NCI-H1694 treated with DMSO at 0.1 percent for 48 hours (cell line): ENCODE results near the gene CDK6.
"Not testable (repeated sequence)": the region's sequence is repeated elsewhere in the genome, so short reads cannot be mapped to it uniquely, and the experiment has no call there.

Experiments
- DNase-seq: peaks from one replicate; lab custom pipeline; 2025; lab: John Stamatoyannopoulos, UW

CDK6 gene

DNA sequence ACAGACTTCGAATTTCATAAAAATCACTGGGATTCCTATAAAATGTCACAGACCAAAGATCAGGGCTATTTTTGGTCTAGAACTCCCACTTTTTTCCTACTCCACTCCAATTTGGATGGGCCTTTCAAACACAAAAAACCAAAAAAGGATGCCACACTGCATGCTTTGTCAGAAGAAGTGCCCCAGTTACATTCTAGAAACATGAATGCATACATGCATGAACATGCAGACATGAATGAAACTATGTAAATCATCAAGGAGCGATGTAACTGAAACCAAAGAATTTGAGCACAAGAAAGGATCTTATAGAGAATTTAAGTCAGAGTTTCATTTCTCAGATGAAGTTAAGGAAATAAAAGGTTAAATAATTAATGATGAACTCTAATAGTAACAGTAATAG, 214.3 kb downstream of the CDK6 start:
- no peak for DNase-seq

DNA sequence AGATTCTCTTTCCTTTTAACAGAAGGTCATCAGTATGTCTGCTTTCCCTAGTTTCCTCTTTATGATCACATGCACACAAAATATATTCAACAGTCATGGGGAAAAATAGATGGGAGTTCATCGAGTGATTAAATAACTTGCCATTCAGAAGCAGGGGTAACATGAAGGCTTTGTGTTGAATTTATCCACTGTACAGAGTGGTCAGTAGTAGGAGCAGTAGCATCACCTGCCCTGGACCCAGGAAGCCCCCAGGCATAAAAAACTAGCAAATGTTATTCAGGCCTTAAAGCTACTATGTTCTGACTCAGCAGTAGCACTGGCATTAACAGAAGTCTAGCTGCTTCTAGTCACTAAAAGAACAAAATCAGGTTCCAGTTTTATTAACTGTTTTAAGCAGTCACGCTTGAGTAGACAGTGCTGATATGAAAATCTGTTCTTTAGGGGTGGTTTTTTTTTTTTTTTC, 214.8 kb downstream of the CDK6 start:
- no peak for DNase-seq

DNA sequence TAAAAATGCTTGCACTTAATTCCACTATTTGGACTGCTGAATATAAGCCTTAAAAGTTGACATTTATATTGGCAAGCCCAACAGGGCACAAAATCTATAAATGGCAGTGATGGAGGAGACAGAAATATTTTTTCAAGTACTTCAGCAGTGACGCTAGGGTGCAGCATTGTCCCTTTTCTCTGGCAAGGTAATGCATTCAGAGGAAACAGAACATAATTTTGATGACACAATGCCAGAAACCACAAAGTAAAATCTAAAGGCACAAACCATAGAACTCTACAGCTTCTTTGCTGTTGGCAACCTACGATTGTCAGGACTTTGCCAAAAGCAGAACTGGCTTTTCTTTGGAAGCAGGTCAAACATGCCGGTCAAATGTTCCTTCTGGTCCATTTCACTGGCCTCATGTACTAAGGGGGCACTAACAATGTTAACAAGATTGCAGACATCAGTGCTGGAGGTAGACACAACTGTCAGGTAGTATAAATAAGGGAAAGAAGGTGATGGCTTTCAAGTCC, 215.3 kb downstream of the CDK6 start:
- DNase-seq: peak; percentile 84

DNA sequence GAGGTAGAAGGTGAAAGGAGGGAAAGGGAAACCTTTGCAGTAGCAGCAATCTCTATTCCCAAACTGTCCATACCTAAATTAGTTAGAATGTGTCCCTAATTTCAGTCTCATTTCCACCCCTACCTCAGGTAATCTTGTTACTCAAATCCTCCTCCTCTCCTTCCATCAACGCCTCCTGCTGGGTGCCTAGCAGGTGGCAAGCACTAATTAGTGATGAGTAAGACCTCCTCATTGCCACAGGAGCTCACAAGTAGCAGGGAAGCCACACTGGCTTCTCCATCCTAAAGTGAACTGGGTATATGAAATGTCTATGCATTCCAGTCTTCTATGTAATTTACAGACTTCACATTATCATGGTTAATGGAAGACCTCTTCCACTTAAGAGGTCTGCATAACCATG, 220.5 kb downstream of the CDK6 start:
- no peak for DNase-seq

DNA sequence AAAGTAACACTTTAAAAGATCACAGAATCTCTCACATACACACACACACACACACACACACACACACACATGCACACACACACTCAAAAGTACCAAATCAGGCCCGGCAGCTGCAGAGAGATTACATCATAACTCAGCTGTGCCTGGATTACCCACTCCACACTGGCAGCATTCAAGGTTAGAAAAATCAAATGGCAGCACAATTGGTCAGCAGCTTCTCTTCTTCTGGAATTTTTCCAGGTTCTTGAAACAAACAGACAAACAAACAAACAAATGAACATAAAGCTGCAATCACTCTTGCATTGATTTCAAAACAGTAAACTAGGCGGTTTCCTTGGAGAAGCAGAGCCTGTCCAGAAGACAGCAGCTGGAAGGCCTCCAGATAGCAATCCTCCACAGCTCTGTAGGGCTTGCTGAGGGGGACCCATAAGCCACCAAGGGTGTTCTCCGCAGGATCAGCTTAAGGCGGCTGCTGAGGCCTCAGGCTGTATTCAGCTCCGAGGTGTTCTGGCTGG, 221.7 kb downstream of the CDK6 start:
- no peak for DNase-seq

DNA sequence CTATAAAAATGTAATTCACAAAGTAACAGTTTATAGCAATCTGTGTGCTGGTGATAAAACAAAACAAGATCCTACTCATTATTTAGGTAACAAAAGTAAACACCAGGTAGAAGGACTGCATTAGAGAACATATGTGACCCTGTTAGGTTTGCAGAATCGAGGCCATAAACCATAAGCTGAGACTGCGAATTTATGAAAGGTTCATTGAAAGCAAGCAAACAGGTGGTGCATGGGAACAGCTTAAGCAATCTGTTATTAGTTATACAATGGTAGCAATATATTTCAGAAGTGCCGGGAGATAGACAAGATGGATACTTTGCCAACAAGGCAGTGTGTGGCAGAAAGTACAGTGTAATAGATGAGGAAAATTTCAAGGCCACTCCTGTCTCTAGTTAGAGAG, 222.7 kb downstream of the CDK6 start:
- DNase-seq: no peak

DNA sequence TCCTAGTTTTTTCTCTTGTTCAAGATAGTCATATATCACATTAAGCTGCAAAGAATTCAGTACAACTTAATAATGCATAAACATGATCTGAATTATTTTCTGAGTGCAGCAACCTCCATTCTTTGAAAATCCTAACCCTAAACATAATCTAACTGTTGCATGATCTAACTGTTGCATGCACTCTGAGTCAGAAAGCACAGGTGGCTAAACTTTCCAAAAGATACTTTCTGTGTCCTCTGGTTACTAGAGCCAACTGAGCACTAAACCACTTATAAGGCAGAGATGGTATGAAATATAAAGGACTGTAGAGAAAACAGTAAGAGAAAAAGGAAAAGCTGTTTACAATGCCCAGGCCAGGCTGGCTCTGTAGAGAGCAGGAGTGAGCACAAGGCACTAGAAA, 223.2 kb downstream of the CDK6 start:
- no peak for DNase-seq

DNA sequence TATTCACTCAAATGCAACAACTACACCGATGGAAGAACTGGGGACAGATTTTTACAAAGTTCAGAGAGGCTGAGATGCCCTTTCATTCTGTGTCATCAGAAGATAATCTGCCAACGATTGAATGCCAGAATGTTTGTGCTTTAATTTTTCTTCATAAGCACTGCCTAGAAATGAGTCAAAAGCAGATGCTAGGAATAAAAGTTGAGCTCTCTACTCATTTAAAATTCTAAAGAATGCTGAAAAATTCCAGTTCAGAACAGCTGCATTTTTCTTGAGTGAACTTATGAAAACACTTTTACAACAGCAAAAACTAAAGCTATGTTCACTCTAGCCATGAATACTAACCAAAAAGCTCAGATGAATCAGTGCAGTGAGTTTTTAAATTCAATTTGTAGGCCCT, 223.9 kb downstream of the CDK6 start:
- DNase-seq: no peak

DNA sequence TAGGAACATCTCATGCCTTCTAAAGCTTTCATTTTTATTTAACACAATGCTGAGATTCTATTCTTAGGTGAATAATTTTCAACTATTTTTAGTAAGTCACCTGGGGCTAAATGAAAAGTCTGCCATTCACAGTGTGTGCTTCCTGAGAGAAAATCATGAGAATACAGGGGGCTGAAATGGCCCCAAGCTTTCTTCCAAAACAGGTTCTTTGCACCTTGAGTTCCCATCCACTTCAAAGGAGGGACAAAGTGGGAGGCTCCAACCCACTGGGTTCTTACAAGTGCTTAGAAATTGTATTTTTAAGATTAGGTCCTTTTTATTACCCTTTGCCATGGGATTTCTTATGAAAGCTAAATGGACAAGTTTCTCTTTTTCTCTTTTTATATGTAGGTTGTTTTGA, 224.6 kb downstream of the CDK6 start:
- no peak for DNase-seq

DNA sequence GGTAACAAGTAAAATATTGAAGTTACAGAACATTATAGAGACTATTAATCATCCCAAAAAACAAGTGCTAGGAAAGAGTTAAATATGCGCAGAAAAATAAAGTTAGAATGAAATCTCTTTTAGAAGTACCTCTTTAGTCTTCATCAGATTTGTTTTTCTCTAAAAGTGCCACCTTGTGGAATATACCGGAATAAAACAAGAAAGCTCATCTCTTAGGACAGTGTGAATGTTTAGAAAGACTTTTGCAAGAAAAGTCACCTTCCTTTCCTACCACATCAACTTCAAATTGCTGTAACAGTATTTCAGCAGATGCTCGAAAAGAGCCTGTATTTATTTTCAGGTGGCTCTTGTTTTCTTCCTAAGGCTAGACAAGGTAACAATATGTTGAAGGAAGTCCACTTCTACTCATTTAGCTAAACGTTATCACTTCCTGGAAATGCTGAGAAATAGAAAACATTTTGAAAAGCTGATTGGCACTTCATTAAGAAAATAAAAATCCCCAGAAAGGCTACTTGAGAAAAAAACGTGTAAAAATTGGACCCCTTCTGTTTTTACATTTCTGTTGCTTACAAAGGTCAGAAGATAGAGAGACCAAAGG, 226.4 kb downstream of the CDK6 start:
- peak; percentile 15 for DNase-seq

DNA sequence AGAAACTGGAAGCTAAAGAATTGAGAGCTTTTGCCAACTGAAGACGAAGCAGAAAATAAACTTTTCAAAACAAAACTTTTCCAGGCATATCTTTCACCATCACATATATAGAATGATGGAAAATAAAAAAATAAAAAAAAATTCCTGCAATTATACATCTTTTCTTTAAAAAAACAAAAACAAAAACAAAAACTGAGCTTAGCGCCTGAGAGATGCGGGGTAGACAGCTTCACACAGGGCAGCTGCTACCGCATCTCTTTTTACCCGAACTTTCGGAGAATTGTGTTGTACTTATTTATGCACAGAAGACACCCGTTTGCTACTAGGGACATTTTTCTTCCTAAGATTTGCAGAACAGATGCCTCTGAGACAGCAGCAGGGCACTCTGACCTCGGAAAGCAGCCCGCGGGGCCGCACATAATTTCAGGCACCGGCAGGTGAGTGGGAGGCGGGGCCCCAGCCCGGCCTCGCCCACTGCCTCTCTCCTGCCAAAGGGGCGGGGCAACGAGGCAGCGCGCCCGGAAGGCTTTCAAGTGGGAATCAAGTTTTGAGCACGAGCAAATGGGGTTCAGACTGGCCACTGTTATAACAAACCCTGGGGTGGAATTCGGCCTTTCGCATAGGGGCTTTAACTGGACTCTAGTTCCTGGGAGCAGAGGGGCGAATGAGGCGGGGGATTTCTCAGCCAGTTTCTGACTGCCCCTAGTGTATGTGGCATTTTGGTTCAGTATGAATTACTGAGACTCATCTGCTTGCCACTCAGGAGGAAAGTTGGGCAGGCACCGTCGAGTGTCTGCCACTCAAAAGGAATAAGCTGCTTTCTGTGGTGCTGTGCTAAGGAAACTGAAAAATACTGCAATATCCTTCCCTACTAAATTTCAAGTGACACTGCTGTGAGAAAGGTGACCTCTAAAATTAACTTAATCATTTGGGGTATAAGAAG, 227.7 kb downstream of the CDK6 start:
- DNase-seq: no peak

DNA sequence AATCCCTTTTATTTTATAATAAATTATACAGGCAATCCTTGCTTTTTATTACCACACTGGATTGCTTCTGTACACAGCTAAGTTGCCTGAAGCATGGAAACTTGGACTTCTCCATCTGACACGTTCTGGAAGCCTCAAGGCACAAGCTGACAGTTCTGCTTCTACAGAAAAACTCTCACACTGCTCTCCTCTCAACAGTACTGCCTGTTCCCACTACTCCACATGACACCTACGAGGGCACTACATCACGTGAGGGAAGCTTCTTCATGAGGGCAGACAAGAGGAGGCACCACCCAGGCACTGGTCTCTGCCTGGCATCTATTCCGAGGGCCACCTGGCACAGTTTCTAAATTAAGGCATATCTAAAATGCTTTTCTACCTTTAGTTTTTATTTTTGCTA, 229.4 kb downstream of the CDK6 start:
- DNase-seq: no peak

DNA sequence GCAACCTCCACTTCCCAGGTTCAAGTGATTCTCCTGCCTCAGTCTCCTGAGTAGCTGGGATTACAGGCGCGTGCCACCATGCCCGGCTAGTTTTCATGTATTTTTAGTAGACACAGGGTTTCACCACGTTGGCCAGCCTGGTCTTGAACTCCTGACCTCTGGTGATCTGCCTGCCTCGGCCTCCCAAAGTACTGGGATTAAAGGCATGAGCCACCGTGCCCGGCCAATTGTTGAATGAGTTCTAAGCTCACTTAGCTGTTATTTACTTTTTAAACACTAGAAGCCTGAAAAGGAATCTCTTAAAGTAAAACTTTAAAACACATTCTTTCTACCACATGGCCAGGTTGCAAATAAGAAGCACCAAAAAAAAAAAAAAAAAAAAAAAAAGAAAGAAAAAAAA, 231.9 kb downstream of the CDK6 start:
- not testable (repeated sequence) for DNase-seq

DNA sequence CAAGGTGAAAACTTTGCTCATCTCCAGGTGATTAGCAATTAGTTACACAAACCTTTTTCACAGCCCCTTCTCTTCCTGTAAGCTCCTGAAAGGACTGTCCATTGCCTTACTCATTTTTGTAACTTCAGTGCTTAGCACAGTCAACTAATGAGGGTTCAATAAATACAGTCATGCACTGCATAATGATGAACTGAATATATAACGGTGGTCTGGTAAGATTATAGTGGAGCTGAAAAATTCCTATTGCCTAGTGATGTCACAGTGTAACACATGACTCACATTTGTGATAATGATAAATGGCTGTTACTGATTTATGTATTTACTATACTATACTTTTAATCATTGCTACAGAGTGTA, 233.3 kb downstream of the CDK6 start:
- DNase-seq: no peak

DNA sequence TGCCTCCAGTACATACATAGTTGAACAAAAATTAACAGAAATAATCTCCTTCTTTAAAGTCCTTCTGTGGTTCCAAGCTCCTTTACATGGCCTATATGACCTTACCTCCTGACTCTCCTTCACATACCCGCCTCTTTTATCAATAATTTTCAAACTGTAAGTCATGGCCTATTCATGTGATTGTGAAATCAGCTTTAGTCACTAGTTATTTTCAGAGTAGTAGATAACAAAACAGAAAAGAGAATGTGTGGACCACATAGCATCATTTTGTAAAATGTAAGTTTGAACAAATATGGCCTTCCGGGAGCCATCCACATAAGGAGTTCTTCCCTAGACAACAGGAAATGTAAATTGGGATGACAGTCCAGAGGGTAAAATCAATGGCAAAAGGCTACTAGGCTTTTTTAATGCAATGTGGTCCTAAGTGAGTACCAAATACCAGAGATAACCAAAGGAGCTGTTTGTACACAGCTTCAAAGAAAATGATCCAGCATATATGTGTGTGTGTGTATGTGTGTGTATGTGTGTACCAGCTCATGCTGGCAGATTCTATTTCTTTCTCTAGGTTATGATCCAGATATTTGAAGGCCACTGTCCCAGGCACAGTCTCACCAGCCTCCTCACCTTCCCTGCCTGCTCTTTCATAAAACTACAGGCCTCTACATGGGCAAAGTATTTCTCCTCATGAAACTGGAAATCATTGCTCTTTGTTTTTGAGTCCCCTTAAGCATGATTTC, 233.9 kb downstream of the CDK6 start:
- DNase-seq: no peak

DNA sequence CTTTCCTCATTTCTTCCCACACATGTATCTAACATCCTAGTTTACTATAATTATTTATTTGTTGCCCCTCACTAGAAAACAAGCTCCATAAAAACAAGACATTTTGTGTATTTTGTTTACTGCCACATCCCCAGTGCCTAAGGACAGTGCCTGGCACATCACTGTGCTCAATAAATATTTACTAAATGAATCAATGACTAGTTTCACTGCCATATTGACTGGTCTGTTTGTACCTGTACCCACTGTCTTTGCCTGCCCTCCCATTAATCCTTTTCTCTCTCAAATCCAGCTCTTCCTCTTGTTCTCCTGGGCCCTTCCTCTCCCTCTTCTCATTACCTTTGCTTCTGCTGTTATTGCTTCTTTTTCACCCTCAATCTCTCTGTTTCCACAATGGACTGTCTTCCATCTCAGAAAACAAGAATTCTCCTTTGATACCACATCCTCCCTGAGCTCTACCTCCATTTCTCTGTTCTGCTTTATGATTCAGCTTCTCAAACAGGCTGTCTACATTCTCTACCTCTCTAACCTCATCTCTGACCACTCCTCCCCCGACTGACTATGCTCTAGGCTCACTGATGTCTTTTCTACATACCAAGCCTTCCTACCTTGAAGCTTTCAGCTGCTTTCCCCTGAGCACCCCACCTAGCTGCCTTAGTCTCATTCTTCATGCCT, 237.9 kb downstream of the CDK6 start:
- no peak for DNase-seq

DNA sequence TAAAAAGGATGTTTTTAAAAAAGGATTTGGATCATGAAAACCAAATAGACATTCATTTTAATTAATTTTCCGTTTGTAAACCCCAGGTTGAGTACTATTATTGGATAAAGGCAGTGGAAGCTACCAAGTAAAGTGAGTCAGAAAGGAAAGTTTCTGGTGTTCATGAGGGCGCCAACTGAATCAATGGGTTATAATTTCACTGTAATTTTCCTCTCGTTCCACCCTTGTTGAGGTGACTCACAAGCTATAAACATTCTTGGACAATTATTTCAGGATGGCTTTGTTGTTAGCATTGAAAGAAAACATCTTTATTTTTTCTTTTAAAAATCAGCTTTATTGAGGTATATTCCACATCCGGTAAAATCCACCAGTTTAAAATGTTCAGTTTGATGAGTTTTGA, 241.1 kb downstream of the CDK6 start:
- no peak for DNase-seq

DNA sequence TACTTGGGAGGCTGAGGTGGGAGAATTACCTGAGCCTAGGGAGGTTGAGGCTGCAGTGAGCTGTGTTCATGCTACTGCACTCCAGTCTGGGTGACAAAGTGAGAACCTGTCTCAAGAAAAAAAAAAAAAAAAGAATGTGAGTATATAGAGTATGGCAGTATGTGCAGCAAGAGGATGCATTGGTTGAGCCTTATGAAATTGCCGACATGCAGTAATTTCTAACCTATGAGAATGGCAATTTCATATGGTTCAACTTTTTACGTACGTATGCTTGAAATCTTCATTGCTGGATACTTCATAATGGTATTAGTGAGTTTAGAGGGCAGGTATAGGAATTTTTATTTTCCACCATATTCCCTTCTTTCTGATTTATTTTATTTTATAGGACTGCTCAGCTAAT, 241.6 kb downstream of the CDK6 start:
- no peak for DNase-seq

DNA sequence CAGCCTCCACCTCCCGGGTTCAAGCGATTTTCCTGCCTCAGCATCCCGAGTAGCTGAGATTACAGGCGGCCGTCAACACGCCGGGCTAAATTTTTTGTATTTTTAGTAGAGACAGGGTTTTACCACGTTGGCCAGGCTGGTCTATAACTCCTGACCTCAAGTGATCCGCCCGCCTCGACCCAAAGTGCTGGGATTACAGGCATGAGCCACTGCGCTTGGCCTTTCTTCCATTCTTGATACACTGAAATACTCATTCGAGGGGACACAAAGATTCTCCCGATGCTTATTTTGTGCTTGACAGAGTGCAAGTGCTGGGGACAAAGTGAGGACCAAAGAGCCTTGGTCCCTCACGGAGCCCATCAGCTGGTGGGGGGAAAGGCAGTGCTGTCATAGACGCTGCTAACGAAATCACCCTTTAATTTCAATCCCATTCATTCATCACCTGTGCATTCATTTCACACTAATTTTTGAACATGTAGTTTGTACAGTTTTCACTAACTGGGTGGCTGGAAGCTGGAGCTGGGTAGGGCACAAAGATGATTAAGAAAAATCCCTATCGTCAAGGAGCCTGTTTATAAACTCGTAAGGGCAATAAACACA, 245.6 kb downstream of the CDK6 start:
- no peak for DNase-seq

DNA sequence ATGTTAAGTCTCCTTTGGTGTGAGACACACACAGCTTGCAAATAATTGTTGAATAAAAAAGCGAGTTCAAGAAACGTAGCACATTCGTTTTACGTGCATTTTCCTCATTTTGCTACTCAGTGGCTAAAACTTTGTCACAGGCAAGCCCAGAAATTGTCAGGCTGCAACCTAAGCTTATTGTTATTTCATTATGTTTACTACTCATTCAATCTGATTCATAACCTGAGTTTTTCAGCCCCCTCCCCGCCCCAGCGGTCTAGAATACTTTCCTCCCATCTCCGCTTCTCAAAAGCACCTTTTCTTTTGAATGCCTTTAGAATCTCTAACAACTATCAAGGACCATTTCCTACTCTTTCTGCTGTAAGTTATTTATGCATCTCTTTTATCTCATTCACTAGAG, 247.3 kb downstream of the CDK6 start:
- DNase-seq: no peak

DNA sequence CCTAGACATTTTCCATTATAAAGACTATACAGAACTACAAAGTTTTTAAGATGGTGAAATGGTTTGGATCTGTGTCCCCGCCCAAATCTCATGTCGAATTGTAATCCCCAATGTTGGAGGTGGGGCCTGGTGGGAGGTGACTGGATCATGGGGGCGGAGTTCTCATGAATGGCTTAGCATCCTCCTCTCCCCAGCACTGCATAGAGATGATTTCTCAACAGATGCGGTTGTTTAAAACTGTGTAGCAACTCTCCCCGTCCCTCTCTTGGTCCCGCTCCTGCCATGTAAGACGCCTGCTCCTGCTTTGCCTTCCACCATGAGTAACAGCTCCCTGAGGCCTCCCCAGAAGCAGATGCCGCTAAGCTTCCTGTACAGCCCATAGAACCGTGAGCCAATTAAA, 247.8 kb downstream of the CDK6 start:
- DNase-seq: no peak

DNA sequence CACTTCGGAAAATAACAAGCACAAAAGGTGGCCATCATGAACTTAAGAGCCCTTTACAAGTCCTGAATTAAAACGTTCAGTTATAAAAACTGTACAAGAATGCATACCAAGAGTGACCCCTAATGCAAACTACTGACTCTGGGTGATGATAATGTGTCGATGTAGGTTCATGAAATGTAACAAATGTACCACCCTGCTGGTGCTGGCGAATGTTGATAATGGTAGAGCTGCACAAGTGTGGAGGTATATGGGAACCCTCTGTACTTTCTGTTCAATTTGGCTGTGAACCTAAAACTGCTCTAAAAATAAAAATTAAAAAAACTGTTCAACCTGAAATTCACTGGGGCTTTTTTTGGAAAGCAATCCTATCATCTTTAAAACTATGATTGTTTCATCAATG, 249.5 kb downstream of the CDK6 start:
- DNase-seq: no peak
